ENCODE data around the gene RAMP2. TPM values are rescaled to one million over a fixed set of nuclear protein-coding genes. Genes with fewer than 3 reads are reported as not detected.
"Not testable (repeated sequence)": the region's sequence is repeated elsewhere in the genome, so short reads cannot be mapped to it uniquely, and the experiment has no call there.

The RAMP2 gene
- total RNA-seq, 1 donor from 2014 or later, result not detected

DNA sequence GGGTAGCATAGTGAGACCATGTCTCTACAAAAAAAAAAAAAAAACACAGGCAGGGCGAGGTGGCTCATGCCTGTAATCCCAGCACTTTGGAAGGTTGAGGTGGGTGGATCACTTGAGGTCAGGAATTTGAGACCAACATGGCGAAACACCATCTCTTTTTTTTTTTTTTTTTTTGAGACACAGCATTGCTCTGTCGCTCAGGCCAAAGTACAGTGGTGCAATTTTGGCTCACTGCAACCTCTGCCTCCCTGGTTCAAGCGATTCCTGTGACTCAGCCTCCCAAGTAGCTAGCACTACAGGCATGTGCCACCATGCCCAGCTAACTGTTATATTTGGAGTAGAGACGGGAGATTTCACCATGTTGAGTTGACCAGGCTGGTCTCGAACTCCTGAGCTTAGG is 5.1 kb downstream of the RAMP2 start:
- Histone ChIP-seq H3K27me3 (ENCODE audit: control insufficient read depth, insufficient read depth, low read length) (peaks cover 8% of the 10 kb centered on the region), H3K4me3 (ENCODE audit: low read depth, low read length) (no peak overlapping the region), H3K36me3 (ENCODE audit: control insufficient read depth, insufficient read depth, low read length) (no peaks in the 10 kb centered on the region)
- DNase-seq (ENCODE audit: low read depth), result peak; percentile 68
- TF ChIP-seq, protein P1, sequence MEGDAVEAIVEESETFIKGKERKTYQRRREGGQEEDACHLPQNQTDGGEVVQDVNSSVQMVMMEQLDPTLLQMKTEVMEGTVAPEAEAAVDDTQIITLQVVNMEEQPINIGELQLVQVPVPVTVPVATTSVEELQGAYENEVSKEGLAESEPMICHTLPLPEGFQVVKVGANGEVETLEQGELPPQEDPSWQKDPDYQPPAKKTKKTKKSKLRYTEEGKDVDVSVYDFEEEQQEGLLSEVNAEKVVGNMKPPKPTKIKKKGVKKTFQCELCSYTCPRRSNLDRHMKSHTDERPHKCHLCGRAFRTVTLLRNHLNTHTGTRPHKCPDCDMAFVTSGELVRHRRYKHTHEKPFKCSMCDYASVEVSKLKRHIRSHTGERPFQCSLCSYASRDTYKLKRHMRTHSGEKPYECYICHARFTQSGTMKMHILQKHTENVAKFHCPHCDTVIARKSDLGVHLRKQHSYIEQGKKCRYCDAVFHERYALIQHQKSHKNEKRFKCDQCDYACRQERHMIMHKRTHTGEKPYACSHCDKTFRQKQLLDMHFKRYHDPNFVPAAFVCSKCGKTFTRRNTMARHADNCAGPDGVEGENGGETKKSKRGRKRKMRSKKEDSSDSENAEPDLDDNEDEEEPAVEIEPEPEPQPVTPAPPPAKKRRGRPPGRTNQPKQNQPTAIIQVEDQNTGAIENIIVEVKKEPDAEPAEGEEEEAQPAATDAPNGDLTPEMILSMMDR (IDR thresholded peaks at IDR 0.05; ENCODE audit: insufficient read depth, low read length, severe bottlenecking), result no peak
- peak; percentile 28 for FAIRE-seq

DNA sequence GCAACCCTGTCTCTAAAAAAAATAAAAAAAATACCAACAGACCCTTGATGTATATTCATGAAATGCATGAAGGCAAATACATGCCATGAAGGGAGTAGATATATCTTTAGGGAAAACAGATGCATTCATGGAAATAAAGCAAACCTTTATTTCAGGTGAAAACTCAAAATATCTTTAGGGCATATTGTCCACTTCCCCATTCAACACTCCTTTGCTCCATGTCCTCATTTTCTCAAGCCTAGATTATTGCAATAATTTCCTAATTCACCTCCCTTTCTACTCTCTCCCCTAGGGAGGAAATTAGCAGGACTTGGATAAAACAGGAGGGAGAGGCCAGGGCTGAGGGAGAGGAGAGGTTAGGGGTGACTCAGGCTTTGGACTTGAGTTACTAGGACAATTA is 6.5 kb downstream of the RAMP2 start:
- H3K27me3 ChIP-seq (ENCODE audit: control insufficient read depth, insufficient read depth, low read length), result no peaks in the 10 kb centered on the region
- no peak for DNase-seq (ENCODE audit: low read depth)

DNA sequence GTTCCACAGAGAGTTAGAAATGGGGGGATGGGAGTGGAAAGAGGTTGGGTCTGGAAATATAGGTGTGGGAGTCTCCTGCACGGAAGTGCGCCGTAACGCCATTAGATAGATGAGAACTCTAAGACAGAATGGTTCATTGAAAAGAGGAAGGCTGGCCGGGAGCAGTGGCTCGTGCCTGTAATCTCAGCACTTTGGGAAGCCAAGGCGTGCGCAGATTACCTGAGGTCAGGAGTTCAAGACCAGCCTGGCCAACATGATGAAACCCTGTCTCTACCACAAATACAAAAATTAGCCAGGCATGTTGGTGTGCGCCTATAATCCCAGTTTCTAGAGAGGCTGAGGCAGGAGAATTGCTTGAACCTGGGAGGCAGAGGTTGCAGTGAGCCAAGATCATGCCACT is 7.0 kb downstream of the RAMP2 start:
- H3K4me3 ChIP-seq (ENCODE audit: low read depth, low read length); H3K36me3 ChIP-seq (ENCODE audit: control insufficient read depth, insufficient read depth, low read length); H3K27me3 ChIP-seq (ENCODE audit: control insufficient read depth, insufficient read depth, low read length); DNase-seq (ENCODE audit: low read depth); FAIRE-seq: not testable (repeated sequence)

More for the DNA sequence above, 6.5 kb downstream of the RAMP2 start:
- H3K36me3 ChIP-seq (ENCODE audit: control insufficient read depth, insufficient read depth, low read length), result no peaks in the 10 kb centered on the region
- no peak overlapping the region for H3K4me3 ChIP-seq (ENCODE audit: low read depth, low read length)
- FAIRE-seq, result no peak
- TF ChIP-seq, protein P1 (IDR thresholded peaks at IDR 0.05; ENCODE audit: insufficient read depth, low read length, severe bottlenecking), result no peak

DNA sequence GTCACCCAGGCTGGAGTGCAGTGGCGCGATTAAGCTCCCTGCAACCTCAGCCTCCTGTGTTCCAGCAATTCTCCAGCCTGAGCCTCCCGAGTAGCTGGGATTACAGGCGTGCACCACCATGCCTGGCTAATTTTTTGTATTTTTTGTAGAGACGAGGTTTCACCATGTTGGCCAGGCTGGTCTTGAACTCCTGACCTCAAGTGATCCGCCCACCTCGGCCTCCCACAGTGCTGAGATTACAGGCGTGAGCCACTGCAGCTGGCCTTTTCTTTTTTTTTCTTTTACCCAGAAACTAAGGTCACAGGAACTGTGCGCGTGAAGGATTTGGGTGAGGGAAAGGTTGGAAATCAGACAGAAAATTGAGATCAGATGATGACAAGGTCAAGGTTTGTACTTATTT is 8.9 kb downstream of the RAMP2 start:
- not testable (repeated sequence) for H3K36me3 ChIP-seq (ENCODE audit: control insufficient read depth, insufficient read depth, low read length); H3K27me3 ChIP-seq (ENCODE audit: control insufficient read depth, insufficient read depth, low read length); FAIRE-seq; DNase-seq (ENCODE audit: low read depth); H3K4me3 ChIP-seq (ENCODE audit: low read depth, low read length)

DNA sequence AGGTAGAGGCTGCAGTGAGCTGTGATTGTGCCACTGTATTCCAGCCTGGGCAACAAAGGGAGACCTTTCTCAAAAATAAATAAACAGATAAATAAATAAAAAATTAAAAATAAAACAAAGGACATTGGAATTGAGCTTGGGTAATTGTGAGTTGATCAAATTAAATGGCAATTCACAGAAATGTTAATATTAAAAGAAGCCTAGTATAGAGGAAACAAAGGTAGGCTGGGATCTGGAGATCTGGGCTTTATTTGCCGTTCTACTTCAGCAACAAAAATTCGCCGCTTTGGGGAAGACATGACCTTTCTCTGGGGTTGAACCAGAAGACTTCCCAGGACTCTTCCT is 11.9 kb downstream of the RAMP2 start:
- no peak for DNase-seq (ENCODE audit: low read depth)
- peaks cover 8% of the 10 kb centered on the region for H3K36me3 ChIP-seq (ENCODE audit: control insufficient read depth, insufficient read depth, low read length)
- no peak for FAIRE-seq
- H3K4me3 ChIP-seq (ENCODE audit: low read depth, low read length), result peak overlapping the region; percentile 72
- TF ChIP-seq, protein P1 (IDR thresholded peaks at IDR 0.05; ENCODE audit: insufficient read depth, low read length, severe bottlenecking), result no peak
- no peaks in the 10 kb centered on the region for H3K27me3 ChIP-seq (ENCODE audit: control insufficient read depth, insufficient read depth, low read length)

DNA sequence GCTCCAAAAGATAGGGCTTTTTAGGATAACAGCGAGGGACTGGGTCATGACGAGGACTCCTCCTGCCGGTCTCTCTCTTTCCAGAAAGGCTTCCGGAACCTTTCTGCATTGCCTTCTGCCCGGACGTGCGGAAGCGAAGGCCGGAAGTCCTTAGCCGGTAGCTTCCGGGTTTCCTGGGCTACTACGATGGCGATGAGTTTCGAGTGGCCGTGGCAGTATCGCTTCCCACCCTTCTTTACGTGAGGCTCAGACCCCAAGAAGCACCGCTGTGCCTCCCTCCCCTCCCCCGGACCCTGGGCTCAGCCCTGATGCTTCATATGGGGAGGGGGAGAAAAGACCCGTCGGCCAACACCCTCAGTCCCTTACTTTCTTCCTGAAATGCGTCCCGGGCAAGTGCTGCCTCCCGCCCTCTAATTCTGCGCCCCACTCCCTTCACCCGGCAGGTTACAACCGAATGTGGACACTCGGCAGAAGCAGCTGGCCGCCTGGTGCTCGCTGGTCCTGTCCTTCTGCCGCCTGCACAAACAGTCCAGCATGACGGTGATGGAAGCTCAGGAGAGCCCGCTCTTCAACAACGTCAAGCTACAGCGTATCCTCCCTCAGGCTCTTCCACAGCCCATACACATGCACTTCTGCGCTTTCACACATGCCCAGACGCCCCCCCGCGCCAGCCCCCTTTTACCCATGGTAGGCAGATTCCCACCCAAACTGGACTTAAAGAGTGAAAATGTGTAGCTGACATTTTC is 12.4 kb downstream of the RAMP2 start, which contains the start of gene VPS25:
Gene VPS25 (plus strand): TSS at position 160 of the 746 bp plus-strand sequence. CDS start 27 bp downstream, at position 187.
- FAIRE-seq, result no peak
- peaks cover 9% of the 10 kb centered on the region for H3K36me3 ChIP-seq (ENCODE audit: control insufficient read depth, insufficient read depth, low read length)
- peak within 1 kb of the TSS; percentile 72 for H3K4me3 ChIP-seq (ENCODE audit: low read depth, low read length)
- H3K27me3 ChIP-seq (ENCODE audit: control insufficient read depth, insufficient read depth, low read length), result no peaks in the 10 kb centered on the region
- TF ChIP-seq, protein P1 (IDR thresholded peaks at IDR 0.05; ENCODE audit: insufficient read depth, low read length, severe bottlenecking), result peak; percentile 41
- peak; percentile 67 for DNase-seq (ENCODE audit: low read depth)
